GM23248 (cell line): ENCODE measurements around the gene ATP2A3.

Source experiments
- EZH2 ChIP-seq: fragments of 200-600 bp; sonication (generic); IDR thresholded peaks from 2 replicates; pipeline ENCODE4 v1.6.1; 2018; ENCODE audit warnings: antibody characterized with exemption, mild to moderate bottlenecking; ENCODE audit not compliant: insufficient read depth, poor library complexity, severe bottlenecking
- EZH2phosphoT487 ChIP-seq: fragments of 200-600 bp; sonication (generic); IDR thresholded peaks from 2 replicates; pipeline ENCODE4 v1.6.1; 2018; ENCODE audit warnings: antibody characterized with exemption, moderate library complexity, mild to moderate bottlenecking, low read depth; ENCODE audit not compliant: insufficient read depth

GRCh38 chr17:4008441-4009185 lies 44.4 kb upstream of the ATP2A3 start:
- TF ChIP-seq EZH2phosphoT487 = no peak
- no peak for TF ChIP-seq EZH2
